Measurements from ENCODE around the gene USP25.

DNA sequence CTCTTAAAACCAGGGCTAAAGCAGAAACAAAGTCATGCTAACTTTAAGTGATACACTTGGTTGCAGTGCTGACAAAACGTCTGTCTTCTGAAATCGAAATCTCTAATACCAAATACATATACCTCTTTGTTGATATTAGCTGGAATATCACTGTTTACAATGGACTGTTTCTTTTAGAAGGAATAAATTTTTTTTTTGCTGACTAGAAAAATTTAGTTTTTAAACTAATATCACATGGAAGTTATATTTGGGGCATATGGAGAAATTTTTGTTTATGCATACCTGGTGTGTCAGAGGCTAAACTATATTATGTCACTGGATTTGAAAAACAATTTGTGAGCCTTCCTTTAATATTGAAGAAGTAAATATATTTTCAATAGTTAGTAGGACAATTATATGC, 39.1 kb downstream of the USP25 start:
- TF ChIP-seq, protein P1, sequence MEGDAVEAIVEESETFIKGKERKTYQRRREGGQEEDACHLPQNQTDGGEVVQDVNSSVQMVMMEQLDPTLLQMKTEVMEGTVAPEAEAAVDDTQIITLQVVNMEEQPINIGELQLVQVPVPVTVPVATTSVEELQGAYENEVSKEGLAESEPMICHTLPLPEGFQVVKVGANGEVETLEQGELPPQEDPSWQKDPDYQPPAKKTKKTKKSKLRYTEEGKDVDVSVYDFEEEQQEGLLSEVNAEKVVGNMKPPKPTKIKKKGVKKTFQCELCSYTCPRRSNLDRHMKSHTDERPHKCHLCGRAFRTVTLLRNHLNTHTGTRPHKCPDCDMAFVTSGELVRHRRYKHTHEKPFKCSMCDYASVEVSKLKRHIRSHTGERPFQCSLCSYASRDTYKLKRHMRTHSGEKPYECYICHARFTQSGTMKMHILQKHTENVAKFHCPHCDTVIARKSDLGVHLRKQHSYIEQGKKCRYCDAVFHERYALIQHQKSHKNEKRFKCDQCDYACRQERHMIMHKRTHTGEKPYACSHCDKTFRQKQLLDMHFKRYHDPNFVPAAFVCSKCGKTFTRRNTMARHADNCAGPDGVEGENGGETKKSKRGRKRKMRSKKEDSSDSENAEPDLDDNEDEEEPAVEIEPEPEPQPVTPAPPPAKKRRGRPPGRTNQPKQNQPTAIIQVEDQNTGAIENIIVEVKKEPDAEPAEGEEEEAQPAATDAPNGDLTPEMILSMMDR (conservative IDR thresholded peaks at IDR 0.05; ENCODE audit: low read depth in 2 of 2): no peak
- no peak for TF ChIP-seq EZH2 (IDR thresholded peaks at IDR 0.05; ENCODE audit: low read depth, unreplicated experiment)
- no peak for TF ChIP-seq POLR2AphosphoS5 (IDR thresholded peaks at IDR 0.05; ENCODE audit: low read depth)
- no peak for TF ChIP-seq CREB1 (CRISPR knock-in tag; IDR thresholded peaks at IDR 0.05; ENCODE audit: low read depth)
- TF ChIP-seq EZH2phosphoT487 (IDR thresholded peaks at IDR 0.05; ENCODE audit: unreplicated experiment): no peak
- TF ChIP-seq, protein P2, sequence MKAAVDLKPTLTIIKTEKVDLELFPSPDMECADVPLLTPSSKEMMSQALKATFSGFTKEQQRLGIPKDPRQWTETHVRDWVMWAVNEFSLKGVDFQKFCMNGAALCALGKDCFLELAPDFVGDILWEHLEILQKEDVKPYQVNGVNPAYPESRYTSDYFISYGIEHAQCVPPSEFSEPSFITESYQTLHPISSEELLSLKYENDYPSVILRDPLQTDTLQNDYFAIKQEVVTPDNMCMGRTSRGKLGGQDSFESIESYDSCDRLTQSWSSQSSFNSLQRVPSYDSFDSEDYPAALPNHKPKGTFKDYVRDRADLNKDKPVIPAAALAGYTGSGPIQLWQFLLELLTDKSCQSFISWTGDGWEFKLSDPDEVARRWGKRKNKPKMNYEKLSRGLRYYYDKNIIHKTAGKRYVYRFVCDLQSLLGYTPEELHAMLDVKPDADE (IDR thresholded peaks at IDR 0.05): no peak

Measured in GM23338 (cell line).